Stimulated activated CD8-positive, alpha-beta memory T cell treated with anti-CD3 and anti-CD28 coated beads, Interleukin-2, amount 100 ng/mL, for 48 hours (primary cell): ENCODE measurements around the gene MAP1LC3A.
A peak's percentile ranks its signal among the peaks of the same experiment; 100 is the strongest.

Source experiments
- DNase-seq, 2 donors: peaks; one replicate each; pipeline ENCODE4 v3.0.0-alpha.2; 2020; ENCODE audit warnings: low read depth in 2 of 2

The MAP1LC3A gene

GRCh38 chr20:34529742-34530141 lies 28.8 kb upstream of the MAP1LC3A start:
- DNase-seq, result no peak

GRCh38 chr20:34530342-34530741 lies 28.2 kb upstream of the MAP1LC3A start:
- DNase-seq, result no peak

- no peak for DNase-seq
Measured at GRCh38 chr20:34531608-34532265, 26.8 kb upstream of the MAP1LC3A start.

- DNase-seq, result no peak
Measured at GRCh38 chr20:34532320-34532719, 26.2 kb upstream of the MAP1LC3A start.

GRCh38 chr20:34532756-34533155 lies 25.8 kb upstream of the MAP1LC3A start:
- no peak for DNase-seq

- no peak for DNase-seq
Measured at GRCh38 chr20:34534391-34535165, 23.9 kb upstream of the MAP1LC3A start.

GRCh38 chr20:34535301-34535840 lies 23.1 kb upstream of the MAP1LC3A start:
- DNase-seq, result no peak

GRCh38 chr20:34535857-34536256 lies 22.7 kb upstream of the MAP1LC3A start:
- no peak for DNase-seq

- peak in 1 of 2 donors; percentile 23 for DNase-seq
Measured at GRCh38 chr20:34536798-34537394, 21.6 kb upstream of the MAP1LC3A start.

- DNase-seq, result no peak
Measured at GRCh38 chr20:34537651-34538050, 20.9 kb upstream of the MAP1LC3A start.

GRCh38 chr20:34538671-34539123 lies 19.8 kb upstream of the MAP1LC3A start:
- peak in 1 of 2 donors; percentile 50 for DNase-seq

GRCh38 chr20:34539756-34540155 lies 18.8 kb upstream of the MAP1LC3A start:
- DNase-seq, result no peak

GRCh38 chr20:34540596-34541263 lies 17.8 kb upstream of the MAP1LC3A start:
- DNase-seq, result no peak

GRCh38 chr20:34541264-34541901 lies 17.1 kb upstream of the MAP1LC3A start:
- no peak for DNase-seq

GRCh38 chr20:34541917-34542316 lies 16.6 kb upstream of the MAP1LC3A start:
- no peak for DNase-seq

GRCh38 chr20:34542439-34542838 lies 16.1 kb upstream of the MAP1LC3A start:
- no peak for DNase-seq

GRCh38 chr20:34543463-34544056 lies 15.0 kb upstream of the MAP1LC3A start:
- DNase-seq, result no peak

GRCh38 chr20:34544109-34544796 lies 14.3 kb upstream of the MAP1LC3A start:
- DNase-seq, result no peak

GRCh38 chr20:34546751-34547181 lies 11.8 kb upstream of the MAP1LC3A start:
- no peak for DNase-seq

- no peak for DNase-seq
Measured at GRCh38 chr20:34547844-34548613, 10.5 kb upstream of the MAP1LC3A start.
